Fibroblast of lung (primary cell): Measurements from ENCODE around the gene NOCT.
"Not testable (repeated sequence)": the region's sequence is repeated elsewhere in the genome, so short reads cannot be mapped to it uniquely, and the experiment has no call there.

ENCODE experiments used
- CTCF ChIP-seq, 2 donors: IDR thresholded peaks in 1 of 2; conservative IDR thresholded peaks in 1 of 2; 1 replicate in 1 of 2; 2 replicates in 1 of 2; pipeline ENCODE4 v1.5.1; 2011 to 2012; ENCODE audit warnings: low read length in 2 of 2, control low read depth in 1 of 2, inconsistent platforms in 1 of 2, low read depth in 1 of 2, mild to moderate bottlenecking in 1 of 2
- EZH2 ChIP-seq: IDR thresholded peaks from 2 replicates; pipeline ENCODE4 v1.5.1; 2012; ENCODE audit warnings: low read length, control low read depth, mild to moderate bottlenecking; ENCODE audit errors: missing control alignments

DNA sequence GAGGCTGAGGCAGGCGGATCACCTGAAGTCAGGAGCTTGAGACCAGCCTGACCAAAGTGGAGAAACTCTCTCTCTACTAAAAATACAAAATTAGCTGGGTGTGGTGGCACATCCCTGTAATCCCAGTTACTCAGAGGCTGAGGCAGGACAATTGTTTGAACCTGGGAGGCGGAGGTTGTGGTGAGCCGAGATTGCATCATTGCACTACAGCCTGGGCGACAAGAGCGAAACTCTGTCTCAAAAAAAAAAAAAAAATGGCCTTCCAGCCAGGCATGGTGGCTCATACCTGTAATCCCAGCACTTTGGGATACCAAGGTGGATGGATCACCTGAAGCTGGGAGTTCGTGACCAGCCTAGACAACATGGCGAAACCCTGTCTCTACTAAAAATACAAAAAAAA, 7.3 kb upstream of the NOCT start:
- TF ChIP-seq CTCF (conservative IDR thresholded peaks at IDR 0.05 in 1 of 2, IDR thresholded peaks at IDR 0.05 in 1 of 2; ENCODE audit: low read depth in 1 of 2, low read length in 2 of 2); EZH2: not testable (repeated sequence)
